ENCODE data around the gene FGF13.

FGF13 gene

DNA sequence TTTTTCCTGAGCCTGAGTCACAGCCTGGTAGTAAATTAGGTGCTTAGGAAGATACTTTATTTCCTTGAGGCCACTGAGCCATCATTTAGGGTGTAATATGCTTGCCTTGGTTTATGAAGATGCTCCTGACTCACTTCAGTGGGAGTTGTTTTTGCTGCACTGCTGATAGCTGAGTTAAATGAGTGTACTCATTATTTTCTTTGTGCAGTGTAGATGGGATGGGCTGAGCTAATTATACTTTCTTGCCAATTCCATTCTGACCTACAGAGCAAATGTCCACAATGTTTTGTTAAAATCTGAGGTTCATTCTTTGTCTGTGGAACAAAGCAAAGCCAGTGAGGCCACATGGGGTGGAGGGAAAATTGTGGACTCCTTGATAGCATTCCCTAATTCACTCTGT lies 60.0 kb downstream of the FGF13 start:
- no peak overlapping the region for H3K4me3 ChIP-seq (ENCODE audit: severe bottlenecking)
- H3K27ac ChIP-seq (ENCODE audit: poor library complexity, severe bottlenecking), result no peak overlapping the region
- no peak for DNase-seq (ENCODE audit: low spot score)
- H3K36me3 ChIP-seq (ENCODE audit: low read depth), result no peaks in the 10 kb centered on the region
- no peaks in the 10 kb centered on the region for H3K9me3 ChIP-seq (ENCODE audit: severe bottlenecking)
- H3K4me1 ChIP-seq (ENCODE audit: insufficient read depth, poor library complexity, severe bottlenecking), result no peaks in the 10 kb centered on the region
- H3K27me3 ChIP-seq (ENCODE audit: insufficient read depth, poor library complexity, severe bottlenecking), result no peaks in the 10 kb centered on the region
- TF ChIP-seq, protein P1, sequence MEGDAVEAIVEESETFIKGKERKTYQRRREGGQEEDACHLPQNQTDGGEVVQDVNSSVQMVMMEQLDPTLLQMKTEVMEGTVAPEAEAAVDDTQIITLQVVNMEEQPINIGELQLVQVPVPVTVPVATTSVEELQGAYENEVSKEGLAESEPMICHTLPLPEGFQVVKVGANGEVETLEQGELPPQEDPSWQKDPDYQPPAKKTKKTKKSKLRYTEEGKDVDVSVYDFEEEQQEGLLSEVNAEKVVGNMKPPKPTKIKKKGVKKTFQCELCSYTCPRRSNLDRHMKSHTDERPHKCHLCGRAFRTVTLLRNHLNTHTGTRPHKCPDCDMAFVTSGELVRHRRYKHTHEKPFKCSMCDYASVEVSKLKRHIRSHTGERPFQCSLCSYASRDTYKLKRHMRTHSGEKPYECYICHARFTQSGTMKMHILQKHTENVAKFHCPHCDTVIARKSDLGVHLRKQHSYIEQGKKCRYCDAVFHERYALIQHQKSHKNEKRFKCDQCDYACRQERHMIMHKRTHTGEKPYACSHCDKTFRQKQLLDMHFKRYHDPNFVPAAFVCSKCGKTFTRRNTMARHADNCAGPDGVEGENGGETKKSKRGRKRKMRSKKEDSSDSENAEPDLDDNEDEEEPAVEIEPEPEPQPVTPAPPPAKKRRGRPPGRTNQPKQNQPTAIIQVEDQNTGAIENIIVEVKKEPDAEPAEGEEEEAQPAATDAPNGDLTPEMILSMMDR (IDR thresholded peaks at IDR 0.05; ENCODE audit: poor library complexity, severe bottlenecking), result no peak
- ATAC-seq (ENCODE audit: low read depth), result no peak

DNA sequence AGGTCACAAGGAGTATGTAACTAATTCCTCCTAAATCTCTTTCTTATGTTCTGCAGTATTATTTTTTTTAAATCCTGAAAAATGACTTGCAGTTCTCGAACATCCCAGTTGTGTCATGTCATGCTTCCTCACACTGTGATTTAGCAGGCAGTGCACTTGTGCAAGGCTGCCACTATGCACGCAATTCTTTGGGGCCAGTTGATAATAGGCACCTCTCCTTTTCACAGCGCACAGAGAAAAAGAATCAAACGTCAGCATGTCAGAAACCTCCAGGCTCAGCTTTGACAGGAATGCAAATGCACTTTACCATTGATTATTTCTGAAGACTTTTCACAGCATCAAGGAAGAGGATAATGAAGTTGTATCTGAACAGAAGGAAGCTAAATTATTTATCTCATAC lies 62.9 kb downstream of the FGF13 start:
- Histone ChIP-seq H3K27me3 (ENCODE audit: insufficient read depth, poor library complexity, severe bottlenecking) (no peaks in the 10 kb centered on the region), H3K36me3 (ENCODE audit: low read depth) (no peaks in the 10 kb centered on the region), H3K4me1 (ENCODE audit: insufficient read depth, poor library complexity, severe bottlenecking) (no peaks in the 10 kb centered on the region), H3K4me3 (ENCODE audit: severe bottlenecking) (no peak overlapping the region), H3K27ac (ENCODE audit: poor library complexity, severe bottlenecking) (no peak overlapping the region), H3K9me3 (ENCODE audit: severe bottlenecking) (no peaks in the 10 kb centered on the region)
- DNase-seq (ENCODE audit: low spot score) (no peak), ATAC-seq (ENCODE audit: low read depth) (no peak)
- TF ChIP-seq, protein P1 (IDR thresholded peaks at IDR 0.05; ENCODE audit: poor library complexity, severe bottlenecking), result no peak

DNA sequence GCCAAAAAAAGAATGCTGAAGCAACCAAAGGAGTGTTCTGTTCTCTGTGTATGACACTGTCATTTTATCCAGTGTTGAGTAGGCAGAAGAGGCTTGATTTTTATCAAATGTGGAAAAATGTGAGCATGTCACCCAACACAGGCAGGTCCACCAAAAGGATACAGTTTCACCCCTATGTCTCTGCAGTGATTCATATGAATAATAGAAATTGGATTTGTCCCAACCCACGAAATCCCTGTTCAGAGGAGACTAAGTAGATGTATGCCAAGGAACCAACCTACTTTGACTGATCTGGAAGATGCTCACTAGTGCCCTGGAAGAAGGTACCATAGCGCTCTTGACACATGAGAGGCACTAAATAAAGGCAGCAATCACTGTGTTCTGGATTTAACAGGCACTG lies 72.5 kb downstream of the FGF13 start:
- Histone ChIP-seq H3K27me3 (ENCODE audit: insufficient read depth, poor library complexity, severe bottlenecking) (no peaks in the 10 kb centered on the region), H3K9me3 (ENCODE audit: severe bottlenecking) (no peaks in the 10 kb centered on the region), H3K36me3 (ENCODE audit: low read depth) (no peaks in the 10 kb centered on the region), H3K4me3 (ENCODE audit: severe bottlenecking) (no peak overlapping the region), H3K4me1 (ENCODE audit: insufficient read depth, poor library complexity, severe bottlenecking) (no peaks in the 10 kb centered on the region), H3K27ac (ENCODE audit: poor library complexity, severe bottlenecking) (no peak overlapping the region)
- DNase-seq (ENCODE audit: low spot score), result no peak
- no peak for ATAC-seq (ENCODE audit: low read depth)
- TF ChIP-seq, protein P1 (IDR thresholded peaks at IDR 0.05; ENCODE audit: poor library complexity, severe bottlenecking), result no peak
